CD4-positive, alpha-beta T cell (primary cell): ENCODE results near the gene ANO4. TPM values are rescaled to one million over a fixed set of nuclear protein-coding genes. Genes with fewer than 3 reads are reported as not detected.
"Not testable (repeated sequence)": the region's sequence is repeated elsewhere in the genome, so short reads cannot be mapped to it uniquely, and the experiment has no call there.

ENCODE experiments used
- ATAC-seq: fragments of 200-7000 bp; cut with Tn5 transposase; one replicate; pipeline ENCODE4 v1.10.0; 2022; ENCODE audit warnings: mild to moderate bottlenecking; ENCODE audit not compliant: poor library complexity
- CTCF ChIA-PET: fragments of 350-600 bp; sonication (Branson Sonifier 250); formaldehyde crosslinking; loops from one replicate; lab custom pipeline; 2021; ENCODE audit warnings: antibody characterized with exemption, inconsistent platforms; lab: Charles Lee
- POLR2A ChIA-PET: fragments of 350-600 bp; sonication (Branson Sonifier 250); formaldehyde crosslinking; loops from one replicate; lab custom pipeline; 2021; ENCODE audit warnings: antibody characterized with exemption, inconsistent platforms; lab: Charles Lee
- DNase-seq, 14 experiments: peaks; one replicate each; pipeline ENCODE4 v3.0.0-alpha.2; 2013 to 2020; ENCODE audit warnings: mixed read lengths in 2 of 14
- H3K27ac ChIP-seq, 2 donors: one replicate each; pipeline versions ENCODE4 v1.5.1 to v1.7.0; 2013; ENCODE audit warnings: low read length in 2 of 2, low read depth in 1 of 2, mild to moderate bottlenecking in 1 of 2
- H3K27me3 ChIP-seq, 2 experiments: 1 replicate in 1 of 2; 2 replicates in 1 of 2; pipeline versions ENCODE4 v1.6.1 to v1.7.0; 2013; ENCODE audit warnings: low read length in 2 of 2, control low read depth in 1 of 2, mild to moderate bottlenecking in 1 of 2, moderate library complexity in 1 of 2; ENCODE audit not compliant: insufficient read depth in 2 of 2, control insufficient read depth in 1 of 2
- H3K36me3 ChIP-seq: one replicate; pipeline ENCODE4 v1.6.1; 2013; ENCODE audit warnings: low read length, control low read depth; ENCODE audit not compliant: insufficient read depth
- H3K4me1 ChIP-seq: one replicate; pipeline ENCODE4 v1.6.1; 2013; ENCODE audit warnings: low read length, control low read depth; ENCODE audit not compliant: insufficient read depth
- H3K4me3 ChIP-seq: one replicate; pipeline ENCODE4 v1.5.1; 2013; ENCODE audit warnings: mild to moderate bottlenecking, low read length, moderate library complexity
- H3K9me3 ChIP-seq, 2 experiments: 1 replicate in 1 of 2; 2 replicates in 1 of 2; pipeline versions ENCODE4 v1.6.1 to v1.7.0; 2013; ENCODE audit warnings: low read length in 2 of 2, mild to moderate bottlenecking in 2 of 2, control low read depth in 1 of 2, moderate library complexity in 1 of 2; ENCODE audit not compliant: control insufficient read depth in 1 of 2, insufficient read depth in 1 of 2
- H3K27ac Mint-ChIP-seq: one replicate; pipeline ENCODE4 v1.8.0; 2020; ENCODE audit warnings: mixed read lengths
- H3K27me3 Mint-ChIP-seq: one replicate; pipeline ENCODE4 v1.8.0; 2021; ENCODE audit warnings: mixed read lengths
- H3K36me3 Mint-ChIP-seq: one replicate; pipeline ENCODE4 v1.8.0; 2021; ENCODE audit warnings: low read depth, mixed read lengths
- H3K4me1 Mint-ChIP-seq: one replicate; pipeline ENCODE4 v1.8.0; 2021; ENCODE audit warnings: low read depth, mixed read lengths
- H3K4me3 Mint-ChIP-seq: one replicate; pipeline ENCODE4 v1.8.0; 2020; ENCODE audit warnings: mild to moderate bottlenecking, mixed read lengths
- H3K9me3 Mint-ChIP-seq: one replicate; pipeline ENCODE4 v1.8.0; 2020; ENCODE audit warnings: mixed read lengths
- CTCF ChIP-seq: fragments of 200-600 bp; IDR thresholded peaks from one replicate; pipeline ENCODE4 v1.8.0; 2022; ENCODE audit warnings: antibody characterized with exemption, mild to moderate bottlenecking
- intact Hi-C, 2 experiments: fragments of 100-400 bp; cut with DNase I in 1 of 2; cut with micrococcal nuclease in 1 of 2; formaldehyde crosslinking; loops; one replicate each; pipeline versions ENCODE4 v1.15.1 to v1.9.0; 2023 to 2025; cut with DNase I, micrococcal nuclease
- total RNA-seq, 174 experiments: library from RNA in 2 of 174; stranded (reverse) in 2 of 174; gene quantifications; one replicate each; pipeline ENCODE4 v1.2.3 and lab custom pipeline; 2021 to 2026

ANO4 gene
- total RNA-seq, 2 experiments from 2014 or later = not detected

GRCh38 chr12:100927826-100928225, 133.2 kb downstream of the ANO4 start:
- Mint-ChIP-seq H3K4me3 (no peak overlapping the region), H3K4me1 (no peaks in the 10 kb centered on the region), H3K27ac (no peak overlapping the region), H3K9me3 (no peaks in the 10 kb centered on the region), H3K36me3 (no peaks in the 10 kb centered on the region), H3K27me3 (no peaks in the 10 kb centered on the region)
- Histone ChIP-seq H3K27me3 (no peaks in the 10 kb centered on the region), H3K4me3 (no peak overlapping the region), H3K36me3 (no peaks in the 10 kb centered on the region), H3K27ac (no peak overlapping the region), H3K4me1 (no peaks in the 10 kb centered on the region), H3K9me3 (no peaks in the 10 kb centered on the region)
- ChIA-PET CTCF (no interaction called here), POLR2A (no interaction called here)
- no peak for TF ChIP-seq CTCF
- intact Hi-C loops = no loop called here
- DNase-seq (no peak), ATAC-seq (no peak)

GRCh38 chr12:100932571-100932970, 138.0 kb downstream of the ANO4 start:
- H3K4me3 Mint-ChIP-seq = no peak overlapping the region
- peaks cover 4% of the 10 kb centered on the region for H3K27me3 Mint-ChIP-seq
- no peak for ATAC-seq
- H3K27ac ChIP-seq = no peak overlapping the region
- no peak for DNase-seq
- H3K27ac Mint-ChIP-seq = no peak overlapping the region
- H3K9me3 Mint-ChIP-seq = no peaks in the 10 kb centered on the region
- H3K4me1 Mint-ChIP-seq = no peaks in the 10 kb centered on the region
- TF ChIP-seq CTCF = no peak
- H3K27me3 ChIP-seq = no peaks in the 10 kb centered on the region
- no peaks in the 10 kb centered on the region for H3K36me3 Mint-ChIP-seq
- no peaks in the 10 kb centered on the region for H3K9me3 ChIP-seq
- H3K4me3 ChIP-seq = no peak overlapping the region
- no peaks in the 10 kb centered on the region for H3K4me1 ChIP-seq
- POLR2A ChIA-PET = no interaction called here
- intact Hi-C loops = no loop called here
- no peaks in the 10 kb centered on the region for H3K36me3 ChIP-seq
- CTCF ChIA-PET = no interaction called here

- CTCF ChIA-PET, ATAC-seq, POLR2A ChIA-PET, intact Hi-C loops, H3K27ac Mint-ChIP-seq, H3K4me3 Mint-ChIP-seq, H3K9me3 Mint-ChIP-seq, H3K4me1 Mint-ChIP-seq, DNase-seq, H3K27ac ChIP-seq, H3K36me3 ChIP-seq, H3K27me3 ChIP-seq, H3K36me3 Mint-ChIP-seq, H3K27me3 Mint-ChIP-seq, H3K4me1 ChIP-seq, H3K9me3 ChIP-seq, H3K4me3 ChIP-seq: not testable (repeated sequence)
Observed at GRCh38 chr12:100933531-100933930, 139.0 kb downstream of the ANO4 start.

GRCh38 chr12:100935929-100936328, 141.4 kb downstream of the ANO4 start:
- intact Hi-C loops = no loop called here
- Mint-ChIP-seq H3K27ac (no peak overlapping the region), H3K27me3 (peaks cover 4% of the 10 kb centered on the region), H3K4me3 (no peak overlapping the region), H3K36me3 (no peaks in the 10 kb centered on the region), H3K4me1 (no peaks in the 10 kb centered on the region), H3K9me3 (no peaks in the 10 kb centered on the region)
- no peak for TF ChIP-seq CTCF
- H3K36me3 ChIP-seq = no peaks in the 10 kb centered on the region
- DNase-seq = no peak
- POLR2A ChIA-PET = no interaction called here
- H3K27ac ChIP-seq = no peak overlapping the region
- no peaks in the 10 kb centered on the region for H3K27me3 ChIP-seq
- ATAC-seq = no peak
- CTCF ChIA-PET = no interaction called here
- no peaks in the 10 kb centered on the region for H3K4me1 ChIP-seq
- no peak overlapping the region for H3K4me3 ChIP-seq
- H3K9me3 ChIP-seq = no peaks in the 10 kb centered on the region
